Stimulated activated effector memory CD8-positive, alpha-beta T cell treated with anti-CD3 and anti-CD28 coated beads, Interleukin-12 subunit alpha, Interleukin-12 subunit beta, amount 100 ng/mL, for 72 hours (primary cell): ENCODE measurements around the gene MEGF11.
"Not testable (repeated sequence)": the region's sequence is repeated elsewhere in the genome, so short reads cannot be mapped to it uniquely, and the experiment has no call there.

Experiments
- ATAC-seq: fragments of 150-1000 bp; cut with Tn5 transposase; 2 replicates; pipeline ENCODE4 v1.10.0; 2021
- DNase-seq, 2 donors: peaks; one replicate each; pipeline ENCODE4 v3.0.0; 2021 to 2022; ENCODE audit warnings: low spot score in 2 of 2
- H3K27ac Mint-ChIP-seq: one replicate; pipeline ENCODE4 v1.8.0; 2022; ENCODE audit warnings: mild to moderate bottlenecking, mixed read lengths
- H3K36me3 Mint-ChIP-seq: one replicate; pipeline ENCODE4 v1.8.0; 2022; ENCODE audit warnings: mild to moderate bottlenecking, mixed read lengths
- H3K4me1 Mint-ChIP-seq: one replicate; pipeline ENCODE4 v1.8.0; 2022; ENCODE audit warnings: mixed read lengths
- H3K4me3 Mint-ChIP-seq: one replicate; pipeline ENCODE4 v1.8.0; 2022; ENCODE audit warnings: mild to moderate bottlenecking, mixed read lengths
- H3K9me3 Mint-ChIP-seq: one replicate; pipeline ENCODE4 v1.8.0; 2022; ENCODE audit warnings: mixed read lengths

The MEGF11 gene

GRCh38 chr15:66287461-66288057 lies 34.0 kb upstream of the MEGF11 start:
- Mint-ChIP-seq H3K36me3 (peaks cover 5% of the 10 kb centered on the region), H3K4me1 (peaks cover 21% of the 10 kb centered on the region), H3K4me3 (no peak overlapping the region), H3K9me3 (no peaks in the 10 kb centered on the region), H3K27ac (no peak overlapping the region)
- no peak for DNase-seq
- ATAC-seq: no peak

- no peak overlapping the region for H3K4me3 Mint-ChIP-seq
- H3K4me1 Mint-ChIP-seq: peaks cover 8% of the 10 kb centered on the region
- no peak for ATAC-seq
- no peak for DNase-seq
- H3K36me3 Mint-ChIP-seq: no peaks in the 10 kb centered on the region
- H3K27ac Mint-ChIP-seq: no peak overlapping the region
- H3K9me3 Mint-ChIP-seq: no peaks in the 10 kb centered on the region
Observed at GRCh38 chr15:66285533-66286280, 32.2 kb upstream of the MEGF11 start.

GRCh38 chr15:66284271-66284670 lies 30.7 kb upstream of the MEGF11 start:
- Mint-ChIP-seq H3K4me1 (no peaks in the 10 kb centered on the region), H3K4me3 (no peak overlapping the region), H3K27ac (no peak overlapping the region), H3K36me3 (no peaks in the 10 kb centered on the region), H3K9me3 (no peaks in the 10 kb centered on the region)
- ATAC-seq (no peak), DNase-seq (no peak)

GRCh38 chr15:66278671-66279070 lies 25.1 kb upstream of the MEGF11 start:
- Mint-ChIP-seq H3K27ac (no peak overlapping the region), H3K36me3 (no peaks in the 10 kb centered on the region), H3K4me3 (no peak overlapping the region), H3K9me3 (no peaks in the 10 kb centered on the region), H3K4me1 (no peaks in the 10 kb centered on the region)
- ATAC-seq: no peak
- no peak for DNase-seq

- H3K36me3 Mint-ChIP-seq: no peaks in the 10 kb centered on the region
- no peak for ATAC-seq
- no peak overlapping the region for H3K4me3 Mint-ChIP-seq
- no peak overlapping the region for H3K27ac Mint-ChIP-seq
- DNase-seq: no peak
- no peaks in the 10 kb centered on the region for H3K4me1 Mint-ChIP-seq
- no peaks in the 10 kb centered on the region for H3K9me3 Mint-ChIP-seq
Observed at GRCh38 chr15:66278056-66278455, 24.5 kb upstream of the MEGF11 start.

- DNase-seq (no peak), ATAC-seq (no peak)
- no peaks in the 10 kb centered on the region for H3K4me1 Mint-ChIP-seq
- no peak overlapping the region for H3K27ac Mint-ChIP-seq
- H3K36me3 Mint-ChIP-seq: no peaks in the 10 kb centered on the region
- H3K4me3 Mint-ChIP-seq: no peak overlapping the region
- no peaks in the 10 kb centered on the region for H3K9me3 Mint-ChIP-seq
Observed at GRCh38 chr15:66276546-66276945, 23.0 kb upstream of the MEGF11 start.

GRCh38 chr15:66275352-66275751 lies 21.8 kb upstream of the MEGF11 start:
- Mint-ChIP-seq H3K9me3 (no peaks in the 10 kb centered on the region), H3K36me3 (no peaks in the 10 kb centered on the region), H3K4me1 (no peaks in the 10 kb centered on the region), H3K27ac (no peak overlapping the region), H3K4me3 (no peak overlapping the region)
- no peak for DNase-seq
- ATAC-seq: no peak

GRCh38 chr15:66270932-66271331 lies 17.4 kb upstream of the MEGF11 start:
- no peak overlapping the region for H3K27ac Mint-ChIP-seq
- ATAC-seq: no peak
- H3K9me3 Mint-ChIP-seq: no peaks in the 10 kb centered on the region
- H3K4me1 Mint-ChIP-seq: no peaks in the 10 kb centered on the region
- H3K36me3 Mint-ChIP-seq: no peaks in the 10 kb centered on the region
- H3K4me3 Mint-ChIP-seq: no peak overlapping the region
- DNase-seq: no peak

GRCh38 chr15:66269326-66270090 lies 16.0 kb upstream of the MEGF11 start:
- Mint-ChIP-seq H3K27ac (no peak overlapping the region), H3K4me1 (no peaks in the 10 kb centered on the region), H3K36me3 (no peaks in the 10 kb centered on the region), H3K4me3 (no peak overlapping the region), H3K9me3 (no peaks in the 10 kb centered on the region)
- ATAC-seq: no peak
- DNase-seq: no peak

GRCh38 chr15:66264859-66265513 lies 11.4 kb upstream of the MEGF11 start:
- ATAC-seq (no peak), DNase-seq (no peak)
- H3K4me1 Mint-ChIP-seq: no peaks in the 10 kb centered on the region
- H3K4me3 Mint-ChIP-seq: no peak overlapping the region
- no peaks in the 10 kb centered on the region for H3K36me3 Mint-ChIP-seq
- no peak overlapping the region for H3K27ac Mint-ChIP-seq
- peaks cover 3% of the 10 kb centered on the region for H3K9me3 Mint-ChIP-seq

GRCh38 chr15:66262837-66263236 lies 9.3 kb upstream of the MEGF11 start:
- H3K27ac Mint-ChIP-seq, H3K4me1 Mint-ChIP-seq, H3K4me3 Mint-ChIP-seq, H3K9me3 Mint-ChIP-seq, DNase-seq, ATAC-seq, H3K36me3 Mint-ChIP-seq: not testable (repeated sequence)

GRCh38 chr15:66261056-66261455 lies 7.5 kb upstream of the MEGF11 start:
- peaks cover 3% of the 10 kb centered on the region for H3K9me3 Mint-ChIP-seq
- no peak overlapping the region for H3K4me3 Mint-ChIP-seq
- no peak for DNase-seq
- H3K4me1 Mint-ChIP-seq: no peaks in the 10 kb centered on the region
- H3K27ac Mint-ChIP-seq: no peak overlapping the region
- ATAC-seq: no peak
- no peaks in the 10 kb centered on the region for H3K36me3 Mint-ChIP-seq

- ATAC-seq: no peak
- Mint-ChIP-seq H3K4me3 (no peak overlapping the region), H3K27ac (no peak overlapping the region), H3K36me3 (no peaks in the 10 kb centered on the region), H3K4me1 (peaks cover 26% of the 10 kb centered on the region), H3K9me3 (no peaks in the 10 kb centered on the region)
- no peak for DNase-seq
Observed at GRCh38 chr15:66256692-66257091, 3.1 kb upstream of the MEGF11 start.

GRCh38 chr15:66254951-66255676 lies 1.6 kb upstream of the MEGF11 start:
- ATAC-seq (no peak), DNase-seq (no peak)
- Mint-ChIP-seq H3K36me3 (no peaks in the 10 kb centered on the region), H3K4me1 (peaks cover 26% of the 10 kb centered on the region), H3K9me3 (no peaks in the 10 kb centered on the region), H3K4me3 (peak overlapping the region; percentile 69), H3K27ac (no peak overlapping the region)
